Endothelial cell of umbilical vein (primary cell): ENCODE data around the gene RNU5B-1. TPM values are rescaled to one million over a fixed set of nuclear protein-coding genes. Genes with fewer than 3 reads are reported as not detected.

Experiments
- BruUV-seq: library from RNA; stranded (reverse); fragments of 400-500 nt; replicated peaks from 2 replicates; lab custom pipeline; 2021; lab: Mats Ljungman, UMichigan
- CTCF ChIA-PET: fragments of 300-600, 350-600 bp; sonication (Branson Sonifier 250); formaldehyde crosslinking; loops from one replicate; lab custom pipeline; 2021; ENCODE audit warnings: antibody characterized with exemption, inconsistent platforms; lab: Charles Lee
- POLR2A ChIA-PET: fragments of 300-600, 350-600 bp; sonication (Branson Sonifier 250); formaldehyde crosslinking; loops from one replicate; lab custom pipeline; 2021; ENCODE audit warnings: antibody characterized with exemption, inconsistent platforms; lab: Charles Lee
- DNase-seq: peaks from one replicate; pipeline ENCODE4 v3.0.0-alpha.2; 2011; ENCODE audit warnings: low read depth, low spot score
- FAIRE-seq: peaks from 2 replicates; lab custom pipeline; 2011; peaks lifted over from hg19 to GRCh38; lab: Jason Lieb, UNC
- H2AFZ ChIP-seq: 2 replicates; pipeline ENCODE4 v1.6.0; 2012; ENCODE audit warnings: low read depth, low read length, control low read depth, inconsistent platforms
- H3K27ac ChIP-seq: 2 replicates; pipeline ENCODE4 v1.5.1; 2011; ENCODE audit warnings: low read depth, mild to moderate bottlenecking, control low read depth, low read length, moderate library complexity; ENCODE audit not compliant: insufficient read depth
- H3K27me3 ChIP-seq, 2 experiments: 2 replicates each; pipeline versions ENCODE4 v1.6.0 to v1.6.1; 2011; ENCODE audit warnings: low read length in 2 of 2, mixed read lengths in 1 of 2; ENCODE audit not compliant: control insufficient read depth in 2 of 2, insufficient read depth in 2 of 2
- H3K36me3 ChIP-seq, 2 experiments: 2 replicates in 1 of 2; 3 replicates in 1 of 2; pipeline ENCODE4 v1.5.1; 2011; ENCODE audit warnings: low read length in 2 of 2, mild to moderate bottlenecking in 1 of 2, moderate library complexity in 1 of 2; ENCODE audit not compliant: control insufficient read depth in 2 of 2, insufficient read depth in 2 of 2; ENCODE audit errors: extremely low read depth in 1 of 2
- H3K4me1 ChIP-seq: 3 replicates; pipeline ENCODE4 v1.5.1; 2011; ENCODE audit warnings: mild to moderate bottlenecking, low read length; ENCODE audit not compliant: control insufficient read depth, insufficient read depth; ENCODE audit errors: extremely low read depth
- H3K4me2 ChIP-seq: 2 replicates; pipeline ENCODE4 v1.6.1; 2011; ENCODE audit warnings: low read length, control low read depth, mixed read lengths; ENCODE audit not compliant: insufficient read depth
- H3K4me3 ChIP-seq, 3 experiments: fragments of 200-600 bp in 1 of 3; sonication (generic), shearing (Covaris generic) in 1 of 3; replicated peaks in 1 of 3; 2 replicates each; pipeline ENCODE4 v1.5.1; 2011 to 2016; ENCODE audit warnings: control low read depth in 3 of 3, low read length in 3 of 3, mild to moderate bottlenecking in 2 of 3, inconsistent platforms in 1 of 3, low read depth in 1 of 3, moderate library complexity in 1 of 3; ENCODE audit not compliant: insufficient read depth in 1 of 3
- H3K79me2 ChIP-seq: 2 replicates; pipeline ENCODE4 v1.6.0; 2012; ENCODE audit warnings: low read length, inconsistent platforms; ENCODE audit not compliant: control insufficient read depth, insufficient read depth
- H3K9ac ChIP-seq: replicated peaks from 2 replicates; pipeline ENCODE3; 2011; ENCODE audit warnings: low read length, control low read depth; ENCODE audit not compliant: insufficient read depth; ENCODE audit errors: extremely low read depth
- H3K9me1 ChIP-seq: replicated peaks from 3 replicates; pipeline ENCODE4 v1.6.0; 2011; ENCODE audit warnings: mild to moderate bottlenecking, low read length; ENCODE audit not compliant: control insufficient read depth, insufficient read depth; ENCODE audit errors: extremely low read depth
- H3K9me3 ChIP-seq: replicated peaks from 2 replicates; pipeline ENCODE4 v1.5.1; 2012; ENCODE audit warnings: low read length, inconsistent platforms; ENCODE audit not compliant: control insufficient read depth, insufficient read depth
- H4K20me1 ChIP-seq: replicated peaks from 2 replicates; pipeline ENCODE3; 2011; ENCODE audit warnings: mild to moderate bottlenecking, low read length; ENCODE audit not compliant: control insufficient read depth, insufficient read depth; ENCODE audit errors: extremely low read depth
- EZH2 ChIP-seq: IDR thresholded peaks from 2 replicates; pipeline ENCODE4 v1.6.1; 2012; ENCODE audit warnings: borderline replicate concordance, low read depth, mild to moderate bottlenecking, moderate library complexity, low read length, inconsistent platforms; ENCODE audit not compliant: severe bottlenecking
- FOS ChIP-seq: IDR thresholded peaks from 2 replicates; pipeline ENCODE4 v1.6.1; 2011; ENCODE audit warnings: mild to moderate bottlenecking, low read length, moderate library complexity, borderline replicate concordance; ENCODE audit not compliant: insufficient read depth
- GATA2 ChIP-seq: IDR thresholded peaks from 2 replicates; pipeline ENCODE4 v1.7.0; 2011; ENCODE audit warnings: low read depth, mild to moderate bottlenecking, moderate library complexity, mixed read lengths, low read length; ENCODE audit not compliant: insufficient read length, insufficient read depth
- JUN ChIP-seq: IDR thresholded peaks from 2 replicates; pipeline ENCODE4 v1.6.1; 2011; ENCODE audit warnings: borderline replicate concordance, low read depth; ENCODE audit not compliant: insufficient read length, insufficient read depth
- MAX ChIP-seq: IDR thresholded peaks from 2 replicates; pipeline ENCODE4 v1.6.1; 2011; ENCODE audit not compliant: insufficient read depth, insufficient read length
- MYC ChIP-seq: IDR thresholded peaks from one replicate; pipeline ENCODE4 v1.6.1; 2011; ENCODE audit warnings: mild to moderate bottlenecking, low read depth, low read length
- POLR2A ChIP-seq: IDR thresholded peaks from 2 replicates; pipeline ENCODE4 v1.6.1; 2012; ENCODE audit warnings: low read depth, mild to moderate bottlenecking, control low read depth, low read length
- POLR2AphosphoS5 ChIP-seq: IDR thresholded peaks from 2 replicates; pipeline ENCODE4 v1.6.1; 2012; ENCODE audit warnings: low read depth, mild to moderate bottlenecking, control low read depth, low read length, moderate library complexity; ENCODE audit not compliant: insufficient read depth
- dilution Hi-C: fragments of 300-500 bp; cut with MboI; formaldehyde crosslinking; loops from one replicate; pipeline ENCODE4 v1.15.0; 2019; ENCODE audit warnings: low sequenced_read_pairs; ENCODE audit not compliant: extremely low pct_ligation_motif_present
- intact Hi-C: fragments of 100-400 bp; cut with micrococcal nuclease; formaldehyde crosslinking; loops from one replicate; pipeline ENCODE4 v1.10.0; 2022
- polyA plus RNA-seq, 4 experiments: library from polyadenylated mRNA; depleted of rRNA in 3 of 4; stranded (reverse) in 3 of 4; unstranded in 1 of 4; fragments of >200 nt; gene quantifications; 2 replicates each; pipeline versions ENCODE4 v1.2.1 to v1.2.3, GENCODE V29; 2011 to 2012; ENCODE audit warnings: missing spikeins in 1 of 4
- total RNA-seq: library from RNA; stranded (reverse); gene quantifications from 2 replicates; pipeline ENCODE4 v1.2.3, GENCODE V29; 2021
- TF ChIP-seq, protein P1 (sequence below), 2 donors: IDR thresholded peaks; 1 replicate in 1 of 2; 2 replicates in 1 of 2; pipeline ENCODE4 v1.5.1; 2011; ENCODE audit warnings: low read length in 2 of 2, mild to moderate bottlenecking in 2 of 2, moderate library complexity in 2 of 2, control low read depth in 1 of 2, inconsistent platforms in 1 of 2, low read depth in 1 of 2; ENCODE audit not compliant: insufficient read depth in 1 of 2; ENCODE audit errors: extremely low read depth in 1 of 2

Gene RNU5B-1
- total and polyA plus RNA-seq, 2 donors (not counting 3 experiments of a cell fraction or from before 2014, with no cell fraction given), result not detected

DNA sequence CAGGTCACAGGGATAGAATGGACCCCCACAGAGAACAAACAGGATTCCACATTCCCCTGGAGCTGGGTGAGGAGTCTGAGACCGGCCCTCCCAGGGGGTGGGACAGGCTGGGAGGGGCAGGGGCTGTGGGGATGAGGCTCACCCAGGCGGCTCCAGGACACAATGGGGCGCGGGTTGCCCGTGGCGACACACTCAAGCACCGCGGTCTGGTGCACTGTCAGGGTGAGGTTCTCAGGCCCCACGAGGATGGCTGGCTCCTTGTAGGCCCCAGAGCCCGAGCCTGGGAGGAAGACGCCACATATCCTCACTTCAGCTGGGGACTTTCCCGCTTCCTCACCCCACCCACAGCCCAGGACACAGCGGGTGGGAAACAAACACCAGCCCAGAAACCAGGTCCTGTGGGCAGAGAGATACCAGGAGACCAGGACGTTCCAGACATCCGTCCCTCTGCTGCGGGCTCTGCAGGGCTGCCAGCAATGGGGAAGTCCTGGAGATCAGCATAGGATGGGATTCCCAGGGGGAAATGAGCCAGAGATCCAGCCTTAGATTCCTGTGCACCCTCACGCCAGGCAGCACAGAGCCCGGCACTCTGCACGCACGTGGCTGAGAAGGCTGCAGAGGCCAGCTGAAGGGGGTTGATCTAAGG is 30.2 kb downstream of the RNU5B-1 start:
- ChIA-PET CTCF (interaction anchor here (0.8 kb wide), 1 partner anchor 50 kb away, joined by 3 read pairs; no protein-coding TSS in a partner anchor), POLR2A (no interaction called here)
- Histone ChIP-seq H3K4me2 (no peak overlapping the region), H3K9me1 (no peaks in the 10 kb centered on the region), H3K9ac (no peak overlapping the region), H3K27me3 (peaks cover 0 to 3% of the 10 kb centered on the region in 2 experiments), H4K20me1 (no peaks in the 10 kb centered on the region), H3K9me3 (no peaks in the 10 kb centered on the region), H3K27ac (no peak overlapping the region), H3K36me3 (no peaks in the 10 kb centered on the region), H2AFZ (no peak overlapping the region), H3K4me1 (peaks cover under 1% of the 10 kb centered on the region), H3K79me2 (no peaks in the 10 kb centered on the region), H3K4me3 (no peak overlapping the region)
- intact Hi-C loops (no loop called here), dilution Hi-C loops (no loop called here)
- DNase-seq, result no peak
- BruUV-seq, result no TSS peak
- no peak for TF ChIP-seq POLR2A
- TF ChIP-seq GATA2, result no peak
- no peak for TF ChIP-seq MAX
- no peak for TF ChIP-seq MYC
- TF ChIP-seq JUN, result no peak
- TF ChIP-seq, protein P1, sequence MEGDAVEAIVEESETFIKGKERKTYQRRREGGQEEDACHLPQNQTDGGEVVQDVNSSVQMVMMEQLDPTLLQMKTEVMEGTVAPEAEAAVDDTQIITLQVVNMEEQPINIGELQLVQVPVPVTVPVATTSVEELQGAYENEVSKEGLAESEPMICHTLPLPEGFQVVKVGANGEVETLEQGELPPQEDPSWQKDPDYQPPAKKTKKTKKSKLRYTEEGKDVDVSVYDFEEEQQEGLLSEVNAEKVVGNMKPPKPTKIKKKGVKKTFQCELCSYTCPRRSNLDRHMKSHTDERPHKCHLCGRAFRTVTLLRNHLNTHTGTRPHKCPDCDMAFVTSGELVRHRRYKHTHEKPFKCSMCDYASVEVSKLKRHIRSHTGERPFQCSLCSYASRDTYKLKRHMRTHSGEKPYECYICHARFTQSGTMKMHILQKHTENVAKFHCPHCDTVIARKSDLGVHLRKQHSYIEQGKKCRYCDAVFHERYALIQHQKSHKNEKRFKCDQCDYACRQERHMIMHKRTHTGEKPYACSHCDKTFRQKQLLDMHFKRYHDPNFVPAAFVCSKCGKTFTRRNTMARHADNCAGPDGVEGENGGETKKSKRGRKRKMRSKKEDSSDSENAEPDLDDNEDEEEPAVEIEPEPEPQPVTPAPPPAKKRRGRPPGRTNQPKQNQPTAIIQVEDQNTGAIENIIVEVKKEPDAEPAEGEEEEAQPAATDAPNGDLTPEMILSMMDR (IDR thresholded peaks at IDR 0.05; ENCODE audit: extremely low read depth in 1 of 2, insufficient read depth in 1 of 2, low read depth in 1 of 2, low read length in 2 of 2), result no peak
- TF ChIP-seq FOS, result no peak
- TF ChIP-seq POLR2AphosphoS5, result no peak
- no peak for TF ChIP-seq EZH2
- no peak for FAIRE-seq
